Activated naive CD4-positive, alpha-beta T cell treated with anti-CD3 and anti-CD28 coated beads, Interleukin-2, amount 50 U/mL, for 24 hours (primary cell): ENCODE data around the gene GRID2IP.
"Not testable (repeated sequence)": the region's sequence is repeated elsewhere in the genome, so short reads cannot be mapped to it uniquely, and the experiment has no call there.

Experiments
- H3K27ac Mint-ChIP-seq: one replicate; pipeline ENCODE4 v1.8.0; 2021; ENCODE audit warnings: mild to moderate bottlenecking, mixed read lengths
- H3K27me3 Mint-ChIP-seq: one replicate; pipeline ENCODE4 v1.8.0; 2021; ENCODE audit warnings: mixed read lengths
- H3K36me3 Mint-ChIP-seq: one replicate; pipeline ENCODE4 v1.8.0; 2021; ENCODE audit warnings: mixed read lengths
- H3K4me1 Mint-ChIP-seq: one replicate; pipeline ENCODE4 v1.8.0; 2021; ENCODE audit warnings: mixed read lengths
- H3K4me3 Mint-ChIP-seq: one replicate; pipeline ENCODE4 v1.8.0; 2021; ENCODE audit warnings: mild to moderate bottlenecking, mixed read lengths
- H3K9me3 Mint-ChIP-seq: one replicate; pipeline ENCODE4 v1.8.0; 2021; ENCODE audit warnings: mixed read lengths

The GRID2IP gene

DNA sequence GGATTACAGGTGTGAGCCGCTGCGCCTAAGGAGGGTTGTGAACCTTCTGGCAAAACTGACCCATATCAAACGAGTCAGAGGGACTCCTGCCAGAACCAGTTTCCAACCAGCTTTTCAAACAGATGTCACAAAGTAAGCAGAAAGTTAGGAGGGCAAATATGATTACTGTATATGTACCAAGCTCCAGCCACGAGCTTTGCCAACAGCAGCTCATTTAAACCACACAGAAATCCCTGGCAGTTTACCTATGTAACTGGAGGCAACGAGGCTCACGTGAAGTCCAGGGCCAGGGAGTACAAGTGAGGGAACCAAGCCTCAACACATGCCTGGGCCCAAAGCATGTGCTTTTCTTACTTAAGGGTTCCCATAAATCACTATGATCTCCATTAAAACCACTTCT, 91.0 kb downstream of the GRID2IP start:
- no peak overlapping the region for H3K4me3 Mint-ChIP-seq
- no peaks in the 10 kb centered on the region for H3K36me3 Mint-ChIP-seq
- H3K27ac Mint-ChIP-seq: no peak overlapping the region
- no peaks in the 10 kb centered on the region for H3K9me3 Mint-ChIP-seq
- peaks cover 9% of the 10 kb centered on the region for H3K4me1 Mint-ChIP-seq
- H3K27me3 Mint-ChIP-seq: no peaks in the 10 kb centered on the region

DNA sequence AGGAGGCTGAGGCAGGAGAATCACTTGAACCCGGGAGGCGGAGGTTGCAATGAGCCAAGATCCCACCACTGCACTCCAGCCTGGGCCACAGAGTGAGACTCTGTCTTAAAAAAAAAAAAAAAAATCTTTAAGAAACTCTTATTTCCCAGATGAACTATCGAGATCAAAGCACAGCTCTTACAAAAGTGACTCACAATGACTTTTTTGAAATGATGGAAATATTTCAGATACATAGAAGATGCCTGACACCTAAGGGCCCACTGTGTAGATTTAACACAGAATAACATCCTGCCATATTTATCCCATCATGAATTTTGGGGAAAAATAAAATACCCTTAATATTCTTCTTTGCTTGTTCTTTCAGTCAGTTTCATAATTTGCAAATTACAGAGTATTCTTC, 92.6 kb downstream of the GRID2IP start:
- H3K27ac Mint-ChIP-seq: peak overlapping the region; percentile 55
- not testable (repeated sequence) for H3K9me3 Mint-ChIP-seq, H3K4me1 Mint-ChIP-seq, H3K4me3 Mint-ChIP-seq, H3K27me3 Mint-ChIP-seq, H3K36me3 Mint-ChIP-seq

DNA sequence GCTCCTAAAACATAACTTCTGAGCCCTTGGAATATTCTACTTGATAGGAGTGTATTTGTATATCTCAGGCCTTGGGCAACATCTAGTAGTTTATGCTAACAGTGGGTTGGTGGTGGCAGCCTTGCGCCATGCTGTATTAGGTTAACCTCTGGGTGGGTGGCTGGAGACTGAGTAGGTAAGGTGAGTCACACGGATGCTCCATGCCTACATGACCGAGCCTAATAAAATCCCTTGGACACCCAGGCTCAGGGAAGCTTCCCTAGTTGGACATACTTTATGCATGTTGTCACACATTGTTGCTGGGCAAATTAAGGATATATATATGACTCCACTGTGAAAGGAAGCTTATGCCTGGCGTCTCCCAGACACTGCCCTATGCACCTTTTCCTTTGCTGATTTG, 97.5 kb downstream of the GRID2IP start:
- Mint-ChIP-seq H3K36me3 (no peaks in the 10 kb centered on the region), H3K27ac (no peak overlapping the region), H3K27me3 (no peaks in the 10 kb centered on the region), H3K4me3 (no peak overlapping the region), H3K9me3 (no peaks in the 10 kb centered on the region), H3K4me1 (peaks cover 3% of the 10 kb centered on the region)

DNA sequence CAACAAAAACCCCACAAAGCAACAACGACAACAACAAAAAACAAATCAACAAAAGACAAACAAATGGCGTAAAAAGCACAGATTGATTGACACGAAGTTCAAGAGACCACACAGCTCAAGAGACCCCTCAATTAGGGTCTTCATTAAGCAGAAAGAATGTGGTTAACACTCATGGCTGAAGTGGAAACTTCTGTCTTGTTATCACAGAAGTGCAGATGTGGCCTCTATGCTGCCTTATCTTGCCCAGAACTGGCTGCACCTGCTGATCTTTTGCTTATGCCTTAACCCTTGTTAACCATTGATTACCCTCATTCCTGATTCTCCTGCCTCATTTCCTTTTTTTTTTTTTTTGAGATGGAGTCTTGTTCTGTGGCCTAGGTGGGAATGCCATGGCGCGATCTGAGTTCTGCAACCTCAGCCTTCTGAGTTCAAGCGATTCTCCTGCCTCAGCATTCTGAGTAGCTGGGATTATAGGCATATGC, 100.0 kb downstream of the GRID2IP start:
- Mint-ChIP-seq H3K9me3 (no peaks in the 10 kb centered on the region), H3K4me3 (no peak overlapping the region), H3K27me3 (no peaks in the 10 kb centered on the region), H3K4me1 (peaks cover 8% of the 10 kb centered on the region), H3K36me3 (no peaks in the 10 kb centered on the region), H3K27ac (no peak overlapping the region)

DNA sequence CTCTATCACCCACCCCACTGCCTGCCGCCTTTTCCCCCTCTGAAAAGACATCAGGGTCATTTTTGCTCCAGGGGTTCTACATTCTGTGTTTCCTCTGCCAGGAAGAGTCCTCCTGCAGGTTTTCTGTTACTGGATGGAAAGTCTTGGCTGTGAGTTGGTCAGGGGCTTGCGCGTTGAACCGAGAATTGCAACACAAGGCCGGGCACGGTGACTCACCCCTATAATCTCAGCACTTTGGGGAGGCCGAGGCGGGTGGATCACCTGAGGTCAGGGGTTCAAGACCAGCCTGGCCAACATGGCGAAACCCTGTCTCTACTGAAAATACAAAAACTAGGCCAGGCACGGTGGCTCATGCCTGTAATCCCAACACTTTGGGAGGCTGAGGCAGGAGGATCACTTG, 100.7 kb downstream of the GRID2IP start:
- not testable (repeated sequence) for H3K27ac Mint-ChIP-seq, H3K27me3 Mint-ChIP-seq, H3K9me3 Mint-ChIP-seq, H3K4me3 Mint-ChIP-seq, H3K36me3 Mint-ChIP-seq
- H3K4me1 Mint-ChIP-seq: peaks cover 13% of the 10 kb centered on the region

DNA sequence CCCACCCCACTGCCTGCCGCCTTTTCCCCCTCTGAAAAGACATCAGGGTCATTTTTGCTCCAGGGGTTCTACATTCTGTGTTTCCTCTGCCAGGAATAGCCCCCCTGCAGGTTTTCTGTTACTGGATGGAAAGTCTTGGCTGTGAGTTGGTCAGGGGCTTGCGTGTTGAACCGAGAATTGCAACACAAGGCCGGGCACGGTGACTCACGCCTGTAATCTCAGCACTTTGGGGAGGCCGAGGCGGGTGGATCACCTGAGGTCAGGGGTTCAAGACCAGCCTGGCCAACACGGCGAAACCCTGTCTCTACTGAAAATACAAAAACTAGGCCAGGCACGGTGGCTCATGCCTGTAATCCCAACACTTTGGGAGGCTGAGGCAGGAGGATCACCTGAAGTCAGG, 101.4 kb downstream of the GRID2IP start:
- H3K27me3 Mint-ChIP-seq, H3K4me3 Mint-ChIP-seq, H3K9me3 Mint-ChIP-seq, H3K36me3 Mint-ChIP-seq, H3K27ac Mint-ChIP-seq: not testable (repeated sequence)
- peaks cover 20% of the 10 kb centered on the region for H3K4me1 Mint-ChIP-seq

DNA sequence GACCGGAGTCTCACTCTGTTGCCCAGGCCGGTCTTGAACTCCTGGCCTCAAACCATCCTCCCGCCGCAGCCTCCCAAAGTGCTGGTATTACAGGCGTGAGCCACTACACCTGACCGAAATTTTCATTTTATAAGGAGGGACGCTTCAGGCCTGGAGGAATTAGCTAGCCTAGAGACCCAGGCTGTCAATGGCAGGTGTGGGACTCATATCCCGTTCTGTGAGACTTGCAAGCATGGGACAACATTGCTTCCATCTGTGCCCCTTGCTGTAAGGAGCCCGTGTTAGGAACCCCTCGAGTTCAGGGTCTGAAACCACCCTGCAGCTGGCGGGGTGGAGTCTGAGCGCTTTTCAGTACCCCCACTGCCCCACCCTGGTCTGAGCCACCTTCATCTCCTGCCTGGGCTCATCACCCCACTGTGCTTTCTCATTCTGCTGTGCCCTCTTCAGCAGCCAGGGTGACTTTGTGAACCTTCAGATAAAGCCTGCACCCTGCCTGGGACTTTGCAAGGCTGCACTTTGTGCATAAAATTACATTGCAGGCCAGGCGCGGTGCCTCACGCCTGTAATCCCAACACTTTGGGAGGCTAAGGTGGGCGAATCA, 102.2 kb downstream of the GRID2IP start:
- Mint-ChIP-seq H3K36me3 (peaks cover 3% of the 10 kb centered on the region), H3K27ac (no peak overlapping the region), H3K4me1 (peaks cover 28% of the 10 kb centered on the region), H3K4me3 (peak overlapping the region; percentile 66), H3K9me3 (no peaks in the 10 kb centered on the region), H3K27me3 (no peaks in the 10 kb centered on the region)

DNA sequence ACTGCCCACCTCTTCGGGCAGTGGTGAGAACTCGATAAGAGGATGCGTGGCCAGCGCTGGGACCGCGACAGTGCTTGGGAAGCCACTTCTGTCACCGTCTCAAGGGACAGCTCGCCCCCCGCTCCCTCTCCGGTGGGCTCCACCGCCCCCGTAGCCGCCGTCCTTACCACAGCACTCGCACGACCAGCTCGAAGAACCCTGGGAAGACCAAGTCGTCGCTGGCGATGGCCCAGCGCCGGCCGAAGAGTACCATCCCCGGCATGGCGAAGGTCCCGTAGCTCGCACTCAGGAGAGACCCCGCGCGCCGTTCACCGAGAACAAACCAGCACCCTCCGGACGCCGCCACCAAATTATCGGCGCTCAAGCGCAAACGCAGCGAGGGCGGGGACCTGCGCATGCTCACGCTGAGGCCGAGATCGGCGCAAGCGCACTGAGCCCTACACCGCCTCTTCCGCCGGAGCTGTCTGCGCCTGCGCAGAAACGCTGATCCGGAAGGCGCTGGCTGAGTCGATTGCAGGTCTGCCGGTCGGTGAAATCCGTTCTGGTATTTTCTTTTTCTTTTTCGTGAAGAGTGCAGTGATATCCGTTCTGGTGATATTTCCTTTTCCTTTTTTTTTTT, 103.6 kb downstream of the GRID2IP start, which contains the start of gene DAGLB:
Gene DAGLB (minus strand): TSS at position 374 of the 619 bp plus-strand sequence. CDS start 112 bp downstream, at position 262.
- Mint-ChIP-seq H3K36me3 (peaks cover 6% of the 10 kb centered on the region), H3K4me1 (peaks cover 38% of the 10 kb centered on the region)

More for the DNA sequence above, 103.6 kb downstream of the GRID2IP start, which contains the start of gene DAGLB:
- Mint-ChIP-seq H3K4me3 (peak within 1 kb of the TSS; percentile 96), H3K27ac (peak within 1 kb of the TSS; percentile 96), H3K9me3 (no peaks in the 10 kb centered on the region), H3K27me3 (no peaks in the 10 kb centered on the region)
